C4-2B (cell line): ENCODE measurements around the gene PTPRN2.

Source experiments
- H3K27ac ChIP-seq: fragments of 450-650 bp; 2 replicates; pipeline ENCODE4 v1.5.1; 2017
- CTCF ChIP-seq: fragments of 450-650 bp; conservative IDR thresholded peaks from 2 replicates; pipeline ENCODE4 v1.5.1; 2017; ENCODE audit warnings: mild to moderate bottlenecking
- ZFX ChIP-seq: fragments of 450-650 bp; IDR thresholded peaks from 2 replicates; pipeline ENCODE4 v1.6.1; 2017

PTPRN2 gene

GRCh38 chr7:158505683-158506082, 81.9 kb downstream of the PTPRN2 start:
- TF ChIP-seq ZFX = no peak
- TF ChIP-seq CTCF = no peak
- H3K27ac ChIP-seq = no peak overlapping the region

DNA sequence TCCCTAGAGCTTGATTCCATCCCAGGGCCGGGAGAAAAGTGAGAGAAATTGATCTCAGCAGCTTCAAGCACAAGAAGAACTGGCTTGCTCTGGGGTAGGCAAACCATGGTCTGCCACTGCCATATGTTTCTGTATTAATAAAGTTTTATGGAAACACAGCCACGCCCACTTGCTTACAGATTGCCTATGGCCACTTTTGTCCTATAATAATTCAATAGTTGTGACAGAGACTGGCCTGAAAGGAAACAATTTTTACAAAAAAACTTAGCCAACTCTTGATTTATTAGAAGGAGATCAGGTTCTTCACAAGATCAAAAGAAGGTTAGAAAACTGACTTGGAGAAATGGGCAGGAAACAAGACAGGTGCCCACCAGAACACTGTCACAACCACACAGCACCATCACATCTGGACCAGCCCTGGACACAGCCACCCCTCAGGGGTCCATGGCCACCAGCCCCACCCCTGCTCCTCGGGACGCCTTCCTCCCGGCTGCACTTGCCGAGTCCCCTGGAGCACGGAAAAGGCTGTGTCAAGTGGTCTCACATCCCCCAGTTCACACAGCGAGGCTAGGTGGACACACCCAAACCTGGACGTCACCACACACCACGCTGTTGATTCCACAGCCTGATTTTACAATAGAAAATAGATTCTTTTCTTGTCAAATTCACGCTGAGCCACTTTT, 85.4 kb downstream of the PTPRN2 start:
- TF ChIP-seq CTCF = no peak
- no peak for TF ChIP-seq ZFX

DNA sequence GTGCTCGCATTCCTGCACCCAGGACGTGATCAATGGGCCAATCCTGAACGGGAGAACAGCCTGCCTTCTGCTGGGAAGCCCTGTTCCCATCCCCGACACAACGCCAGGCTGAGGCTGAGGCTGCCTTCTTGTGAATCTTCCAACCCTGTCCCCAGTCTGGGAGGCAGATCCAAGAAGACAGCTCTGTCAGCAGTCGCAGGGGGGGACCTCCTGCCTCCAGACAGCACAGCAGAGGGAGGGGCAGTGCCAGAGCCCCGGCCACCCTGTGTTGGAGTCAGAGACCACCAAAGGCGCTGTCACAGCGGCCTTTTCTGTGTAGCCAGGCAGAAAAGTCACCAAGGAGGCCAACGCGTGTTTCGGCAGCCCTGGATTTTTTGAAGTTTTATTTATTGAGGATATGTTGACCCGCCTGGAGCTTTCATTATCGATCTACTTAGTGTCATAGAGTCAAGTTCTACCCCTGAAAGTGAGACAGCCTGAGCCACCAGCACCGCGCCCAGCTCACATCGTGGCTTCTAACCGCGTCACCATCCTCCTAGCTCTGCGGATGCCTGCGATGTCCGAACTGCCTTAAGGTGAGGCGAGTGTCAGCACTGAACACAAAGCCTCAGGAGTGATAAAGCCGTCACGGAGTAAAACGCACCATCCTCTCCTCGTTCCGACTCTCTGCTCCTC, 86.1 kb downstream of the PTPRN2 start:
- TF ChIP-seq CTCF (no peak), ZFX (no peak)
- no peak overlapping the region for H3K27ac ChIP-seq

More for the DNA sequence above, 85.4 kb downstream of the PTPRN2 start:
- no peak overlapping the region for H3K27ac ChIP-seq

GRCh38 chr7:158500651-158501052, 87.0 kb downstream of the PTPRN2 start:
- TF ChIP-seq CTCF = no peak
- TF ChIP-seq ZFX = no peak
- no peak overlapping the region for H3K27ac ChIP-seq

DNA sequence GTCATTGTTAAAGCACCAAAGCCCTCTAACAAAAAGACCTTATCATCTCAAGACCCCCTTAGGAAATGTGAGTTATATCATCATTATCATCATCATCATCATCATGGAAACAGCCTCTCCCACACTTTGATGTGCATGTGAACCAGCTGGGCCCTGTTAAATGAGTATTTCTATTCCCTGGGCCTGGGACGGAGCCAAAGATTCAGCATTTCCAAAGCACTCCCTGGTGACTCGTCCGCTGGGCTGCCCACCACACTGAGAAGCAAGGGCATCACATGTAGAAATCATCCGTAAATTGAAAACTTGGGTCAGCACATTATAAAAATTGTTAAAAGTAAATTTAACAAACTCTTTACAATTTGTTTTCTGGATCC, 88.6 kb downstream of the PTPRN2 start:
- TF ChIP-seq CTCF = no peak
- no peak for TF ChIP-seq ZFX
- no peak overlapping the region for H3K27ac ChIP-seq

DNA sequence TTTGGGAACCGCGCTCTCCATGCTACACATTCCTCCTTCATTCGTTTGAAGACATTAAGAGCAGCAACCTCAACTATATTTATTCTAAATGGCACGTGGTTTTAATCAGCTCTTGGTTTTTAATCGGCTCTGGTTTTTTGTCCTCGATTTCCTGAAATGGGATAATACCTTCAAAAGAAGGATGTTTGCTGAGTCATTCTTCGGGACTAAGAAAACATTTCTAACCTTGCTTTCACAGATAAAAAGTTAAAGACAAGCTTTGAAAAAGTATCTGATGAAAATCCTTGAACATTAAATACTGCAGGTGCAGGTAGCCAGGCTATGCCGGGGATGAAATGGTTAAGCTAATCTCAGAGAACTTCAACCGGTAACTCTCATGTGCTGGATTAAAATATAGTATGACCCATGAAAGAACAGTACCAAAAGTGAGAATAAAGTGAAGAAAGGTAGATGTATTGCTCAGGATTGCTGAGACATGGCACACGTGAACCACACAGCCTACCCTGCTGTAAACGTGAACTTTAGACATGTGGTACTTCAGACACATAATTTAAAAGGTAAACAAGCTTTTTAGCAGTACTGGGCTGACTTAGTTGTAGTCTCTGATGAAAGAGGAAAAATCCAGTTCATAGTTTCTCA, 89.1 kb downstream of the PTPRN2 start:
- TF ChIP-seq CTCF = no peak
- TF ChIP-seq ZFX = no peak
- no peak overlapping the region for H3K27ac ChIP-seq

DNA sequence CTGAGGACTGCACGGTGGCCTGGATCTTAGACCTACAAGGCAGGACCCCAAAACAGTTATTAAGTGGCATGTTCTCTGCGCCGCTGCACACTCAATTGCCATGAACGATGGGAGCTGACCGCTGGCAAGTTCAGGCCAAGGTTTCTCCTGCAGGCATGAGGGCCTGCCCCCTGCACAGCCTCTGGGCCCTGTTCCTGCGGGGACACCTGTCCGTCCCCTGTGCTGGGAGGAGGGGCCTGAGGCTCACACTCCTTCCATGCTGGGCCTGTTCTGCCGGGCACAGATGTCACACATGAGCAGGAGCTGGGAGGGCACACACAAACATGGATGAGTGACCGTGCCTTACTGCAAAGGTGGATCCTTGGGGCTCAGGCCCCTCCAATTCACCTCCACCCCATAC, 90.0 kb downstream of the PTPRN2 start:
- no peak for TF ChIP-seq ZFX
- TF ChIP-seq CTCF = no peak
- no peak overlapping the region for H3K27ac ChIP-seq
